Thoracic aorta (tissue), 2 donors: ENCODE data around the gene HNRNPA2B1. TPM values are rescaled to one million over a fixed set of nuclear protein-coding genes. Genes with fewer than 3 reads are reported as not detected.
"Not testable (repeated sequence)": the region's sequence is repeated elsewhere in the genome, so short reads cannot be mapped to it uniquely, and the experiment has no call there.

ENCODE experiments used
- ATAC-seq: fragments of 150-250 bp; one replicate; pipeline ENCODE4 v1.8.0; 2017; ENCODE audit warnings: low read depth; ENCODE audit not compliant: insufficient number of reproducible peaks, low FRiP score
- DNase-seq: peaks from one replicate; pipeline ENCODE4 v3.0.0-alpha.2; 2020; ENCODE audit warnings: low spot score
- H3K27ac ChIP-seq, 2 donors: fragments of 200-600 bp; sonication (generic); 1 replicate in 1 of 2; 2 replicates in 1 of 2; pipeline ENCODE4 v1.5.1; 2016; ENCODE audit warnings: mild to moderate bottlenecking in 2 of 2, moderate library complexity in 2 of 2
- H3K27me3 ChIP-seq: fragments of 200-600 bp; sonication (generic); replicated peaks from 2 replicates; pipeline ENCODE4 v1.6.0; 2016; ENCODE audit warnings: mild to moderate bottlenecking; ENCODE audit not compliant: insufficient read depth
- H3K36me3 ChIP-seq: fragments of 200-600 bp; sonication (generic); one replicate; pipeline ENCODE4 v1.5.1; 2016
- H3K4me1 ChIP-seq, 2 donors: fragments of 200-600 bp; sonication (generic); 1 replicate in 1 of 2; 2 replicates in 1 of 2; pipeline versions ENCODE4 v1.5.1 to v1.6.0; 2016; ENCODE audit warnings: low read depth in 2 of 2, mild to moderate bottlenecking in 1 of 2; ENCODE audit not compliant: control insufficient read depth in 1 of 2
- H3K4me3 ChIP-seq: fragments of 200-600 bp; sonication (generic); 2 replicates; pipeline ENCODE4 v1.5.1; 2016; ENCODE audit warnings: mild to moderate bottlenecking
- H3K9me3 ChIP-seq: fragments of 200-600 bp; sonication (generic); 2 replicates; pipeline ENCODE4 v1.5.1; 2016
- CTCF ChIP-seq: fragments of 200-600 bp; sonication (generic); IDR thresholded peaks from one replicate; pipeline ENCODE4 v1.5.1; 2019; ENCODE audit warnings: antibody characterized with exemption
- total RNA-seq, 2 donors: library from RNA; depleted of rRNA; stranded (reverse); fragments of >200 nt; gene quantifications; one replicate each; pipeline versions ENCODE4 v1.1.0 to v1.2.3, GENCODE V29; 2016

Gene HNRNPA2B1
- total RNA-seq, 2 donors from 2014 or later, result 142 to 204 TPM

- H3K27me3 ChIP-seq, result peaks cover 4% of the 10 kb centered on the region
- no peaks in the 10 kb centered on the region for H3K9me3 ChIP-seq
- TF ChIP-seq CTCF, result no peak
- peaks cover 4 to 21% of the 10 kb centered on the region in 2 donors for H3K4me1 ChIP-seq
- peak overlapping the region; percentile 72 for H3K4me3 ChIP-seq
- H3K36me3 ChIP-seq, result no peaks in the 10 kb centered on the region
- H3K27ac ChIP-seq, result no peak overlapping the region
- DNase-seq (no peak), ATAC-seq (no peak)
These were observed 48.9 kb downstream of the HNRNPA2B1 start for GRCh38 chr7:26151650-26151952.

GRCh38 chr7:26151096-26151495 is 49.5 kb downstream of the HNRNPA2B1 start:
- no peak overlapping the region for H3K27ac ChIP-seq
- DNase-seq (no peak), ATAC-seq (no peak)
- peaks cover 4% of the 10 kb centered on the region for H3K27me3 ChIP-seq
- TF ChIP-seq CTCF, result no peak
- H3K9me3 ChIP-seq, result no peaks in the 10 kb centered on the region
- peaks cover 4 to 16% of the 10 kb centered on the region in 2 donors for H3K4me1 ChIP-seq
- no peaks in the 10 kb centered on the region for H3K36me3 ChIP-seq
- no peak overlapping the region for H3K4me3 ChIP-seq

- TF ChIP-seq CTCF, result no peak
- H3K4me3 ChIP-seq, result no peak overlapping the region
- H3K27me3 ChIP-seq, result peaks cover 4% of the 10 kb centered on the region
- H3K4me1 ChIP-seq, result peaks cover 4 to 11% of the 10 kb centered on the region in 2 donors
- DNase-seq (no peak), ATAC-seq (no peak)
- no peaks in the 10 kb centered on the region for H3K9me3 ChIP-seq
- H3K27ac ChIP-seq, result no peak overlapping the region
- no peaks in the 10 kb centered on the region for H3K36me3 ChIP-seq
These were observed 51.1 kb downstream of the HNRNPA2B1 start for GRCh38 chr7:26149391-26149977.

- H3K36me3 ChIP-seq, H3K9me3 ChIP-seq, DNase-seq, H3K27me3 ChIP-seq, H3K27ac ChIP-seq, H3K4me3 ChIP-seq, ATAC-seq: not testable (repeated sequence)
- peaks cover 4 to 11% of the 10 kb centered on the region in 2 donors for H3K4me1 ChIP-seq
These were observed 52.2 kb downstream of the HNRNPA2B1 start for GRCh38 chr7:26148307-26148700.

GRCh38 chr7:26147646-26148306 is 52.8 kb downstream of the HNRNPA2B1 start:
- peaks cover 4 to 11% of the 10 kb centered on the region in 2 donors for H3K4me1 ChIP-seq
- H3K27ac ChIP-seq, H3K9me3 ChIP-seq, ATAC-seq, DNase-seq, H3K36me3 ChIP-seq, H3K4me3 ChIP-seq, H3K27me3 ChIP-seq: not testable (repeated sequence)

GRCh38 chr7:26147030-26147429 is 53.5 kb downstream of the HNRNPA2B1 start:
- ATAC-seq, result no peak

More at GRCh38 chr7:26147030-26147429, 53.5 kb downstream of the HNRNPA2B1 start:
- Histone ChIP-seq H3K4me1 (peaks cover 0 to 4% of the 10 kb centered on the region in 2 donors), H3K27me3 (no peaks in the 10 kb centered on the region), H3K36me3 (no peaks in the 10 kb centered on the region), H3K9me3 (no peaks in the 10 kb centered on the region), H3K4me3 (no peak overlapping the region), H3K27ac (no peak overlapping the region)
- DNase-seq, result no peak
- no peak for TF ChIP-seq CTCF
